Skeletal muscle cell (primary cell): Measurements from ENCODE around the gene WDR45B.

ENCODE experiments used
- DNase-seq: peaks from one replicate; pipeline ENCODE4 v3.0.0-alpha.2; 2010; ENCODE audit warnings: low read depth
- H3K4me3 ChIP-seq: 2 replicates; pipeline ENCODE4 v1.5.1; 2011; ENCODE audit warnings: low read depth, mild to moderate bottlenecking, control low read depth, low read length, moderate library complexity

The WDR45B gene

DNA sequence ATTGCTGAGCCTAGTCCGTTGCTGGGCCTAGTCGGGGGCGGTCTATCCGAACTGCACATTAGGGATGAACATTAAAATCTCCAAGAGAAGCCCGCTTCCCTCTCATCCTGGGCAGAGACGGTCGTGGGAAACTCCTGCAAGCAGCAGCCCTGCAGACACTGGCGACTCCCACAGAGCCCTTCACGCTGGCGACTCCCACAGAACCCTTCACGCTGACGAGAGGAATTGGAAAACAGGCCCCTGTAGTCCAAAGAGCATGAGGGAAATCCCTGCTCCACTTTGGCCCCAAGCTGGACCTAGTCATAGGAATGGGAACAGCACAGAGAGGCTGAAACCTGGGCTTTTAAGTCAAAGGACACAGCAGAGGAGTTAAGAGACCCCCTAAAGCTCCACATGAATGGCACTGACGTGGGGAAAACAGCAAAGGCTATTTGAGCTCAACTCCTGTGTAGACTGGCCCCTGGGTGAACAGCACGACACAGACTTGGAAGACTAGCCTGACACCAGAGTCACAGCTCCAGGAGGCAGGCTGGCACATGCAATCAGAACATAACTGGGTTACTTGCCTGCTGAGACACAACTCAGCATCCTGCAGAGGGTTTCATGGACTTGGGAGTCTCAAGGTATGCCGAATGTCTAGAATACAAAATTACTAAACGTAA is 42.2 kb downstream of the WDR45B start:
- no peak overlapping the region for H3K4me3 ChIP-seq
- DNase-seq: no peak

DNA sequence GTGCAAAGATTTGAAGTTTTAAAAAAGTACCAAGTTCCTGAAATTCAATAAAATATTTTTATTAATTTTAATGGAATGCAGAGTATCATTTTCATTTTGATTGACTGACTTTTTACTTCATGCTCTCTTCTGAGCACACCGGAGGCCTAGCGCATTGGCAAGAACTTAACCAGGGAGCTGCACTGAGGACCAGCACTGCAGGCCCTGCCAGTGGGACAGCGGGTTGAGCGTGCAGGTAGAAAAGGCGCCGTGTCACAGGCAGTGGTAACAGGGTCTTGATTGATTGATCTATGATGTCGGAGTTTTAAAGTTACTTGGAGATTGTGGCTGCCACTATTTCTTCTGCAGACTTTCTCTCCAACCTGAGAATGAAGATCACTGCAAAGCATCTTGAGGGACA is 43.7 kb downstream of the WDR45B start:
- H3K4me3 ChIP-seq: no peak overlapping the region
- DNase-seq: no peak

DNA sequence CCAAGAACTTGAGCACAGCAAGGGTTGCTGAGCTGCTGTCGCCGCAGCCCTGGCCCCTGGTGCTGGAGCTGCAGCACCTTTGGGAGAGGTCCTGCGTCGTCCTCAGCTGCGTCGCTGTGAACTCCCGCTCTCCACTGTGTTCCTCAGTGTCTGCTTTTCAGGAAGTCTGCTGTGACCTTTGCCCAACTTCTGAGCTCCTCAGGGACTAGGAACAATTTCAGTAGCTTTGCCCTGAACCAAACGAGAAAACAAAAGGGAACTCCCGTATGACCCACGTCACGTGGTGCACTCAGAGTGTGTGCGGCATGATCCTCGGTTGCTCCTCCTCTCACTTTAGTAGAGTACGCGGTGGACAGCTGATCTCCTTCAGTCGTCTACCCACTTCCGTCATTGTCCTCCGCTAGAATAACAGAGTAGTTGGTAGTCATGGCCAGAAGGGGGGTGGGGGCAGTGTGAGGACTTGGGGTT is 44.2 kb downstream of the WDR45B start:
- DNase-seq: no peak
- no peak overlapping the region for H3K4me3 ChIP-seq

DNA sequence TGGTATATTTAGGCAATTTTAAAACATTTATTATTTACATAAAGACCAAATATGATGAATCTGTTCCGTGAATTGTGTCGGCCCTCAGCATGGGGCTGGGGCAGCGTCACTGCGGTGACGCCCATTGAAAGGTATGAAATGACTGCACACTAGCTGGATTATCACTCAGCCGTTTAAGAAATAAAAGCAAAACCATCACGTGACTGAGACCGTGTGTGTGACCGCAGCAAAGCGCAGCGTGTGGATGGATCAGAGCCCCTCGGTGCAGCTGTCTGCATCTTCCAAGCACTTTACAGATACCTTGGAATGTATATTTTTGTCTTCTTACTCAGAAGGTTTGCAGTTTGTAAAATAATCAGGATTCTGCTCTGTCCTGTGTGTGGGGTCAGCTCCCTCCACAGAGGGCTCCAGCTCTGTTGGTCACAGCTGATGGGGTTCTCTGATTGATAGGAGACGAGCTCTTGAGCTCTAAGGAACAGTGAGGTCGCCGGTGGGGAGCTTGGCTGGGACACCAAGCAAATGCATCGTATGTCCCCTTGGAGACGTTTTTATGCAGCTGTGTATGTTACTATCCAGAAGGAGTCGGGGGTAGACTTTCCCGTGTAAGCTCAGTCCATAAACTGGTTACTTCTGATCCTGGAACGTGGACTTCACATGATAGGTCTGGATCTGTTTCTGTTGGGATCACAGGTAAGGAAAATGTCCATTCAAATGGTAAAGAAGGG is 45.1 kb downstream of the WDR45B start:
- peak; percentile 39 for DNase-seq
- H3K4me3 ChIP-seq: no peak overlapping the region

DNA sequence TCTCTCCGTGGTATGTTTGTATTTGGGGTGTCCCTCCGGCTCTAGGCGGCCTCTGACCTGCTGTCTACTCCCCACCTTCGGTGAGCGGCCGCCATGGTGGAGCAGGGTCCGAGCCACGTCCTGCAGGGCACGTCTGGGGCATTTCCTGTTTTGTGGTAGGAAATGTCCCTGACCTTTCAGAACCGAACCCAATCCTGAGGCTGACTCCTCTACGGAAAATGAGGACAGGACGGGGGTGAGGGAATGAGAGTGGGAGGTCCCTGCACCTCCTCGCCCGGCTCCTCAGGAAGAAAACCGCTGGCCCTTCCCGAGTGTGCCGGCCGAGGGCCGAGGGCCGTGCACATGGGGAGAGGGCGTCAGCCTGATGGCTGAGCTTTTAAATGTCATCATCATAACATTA is 45.8 kb downstream of the WDR45B start:
- no peak overlapping the region for H3K4me3 ChIP-seq
- DNase-seq: no peak

DNA sequence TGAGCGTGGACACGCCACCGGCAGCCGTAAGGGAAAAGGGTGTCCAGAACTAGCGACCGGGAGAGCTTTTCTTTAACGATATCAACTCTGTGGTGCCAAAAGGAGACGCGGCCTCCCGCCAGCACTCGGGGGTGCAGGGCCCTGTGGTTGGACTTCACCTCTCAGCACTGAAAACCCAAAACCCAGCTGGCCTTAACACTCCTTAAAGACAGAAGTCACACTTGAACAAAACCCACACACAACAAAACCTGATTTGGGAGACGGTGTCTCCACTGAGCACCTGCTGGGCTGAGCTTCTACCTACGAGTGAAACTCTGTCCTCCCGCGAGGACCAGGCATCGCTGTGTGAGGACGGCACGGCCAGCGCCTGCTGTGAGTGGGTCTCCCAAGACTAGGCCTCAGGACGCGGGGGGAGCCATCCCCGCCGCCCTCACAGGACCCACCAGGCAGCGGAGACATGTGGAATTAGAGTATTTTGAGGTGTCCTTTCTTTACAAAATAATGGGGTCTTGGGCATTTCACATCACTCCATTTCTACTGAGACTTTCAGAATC is 46.7 kb downstream of the WDR45B start:
- no peak overlapping the region for H3K4me3 ChIP-seq
- no peak for DNase-seq

DNA sequence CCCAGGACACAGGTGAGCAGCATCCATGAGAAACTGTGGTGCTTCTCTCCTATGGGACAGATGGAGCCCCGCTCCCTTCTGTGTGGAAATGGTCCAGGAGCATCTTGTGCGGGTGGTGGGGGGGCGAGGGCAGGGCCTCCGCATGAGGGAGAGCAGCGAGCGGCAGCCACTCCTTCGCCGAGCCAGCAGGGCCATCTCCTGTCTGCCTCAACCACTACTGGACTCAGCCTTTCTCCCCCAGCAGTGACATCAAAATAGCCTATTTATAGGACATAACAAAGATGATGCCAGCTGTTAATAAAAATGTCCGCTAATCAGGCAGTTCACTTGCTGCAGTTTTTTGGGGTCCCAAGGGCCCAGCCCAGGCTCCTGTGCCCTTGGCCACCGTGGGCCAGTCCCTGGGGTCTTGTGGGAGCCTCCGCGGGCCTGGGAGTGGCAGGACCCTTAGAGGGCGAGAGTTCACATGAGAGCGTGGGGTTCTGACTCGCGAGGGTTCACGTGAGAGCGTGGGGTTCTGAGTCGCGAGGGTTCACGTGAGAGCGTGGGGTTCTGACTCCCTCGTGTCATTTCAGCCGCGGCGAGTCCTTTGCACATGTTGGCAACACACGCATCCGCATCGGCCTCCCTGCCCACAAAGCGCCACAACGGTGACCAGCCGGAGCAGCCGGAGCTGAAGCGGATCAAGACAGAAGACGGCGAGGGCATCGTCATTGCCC is 47.4 kb downstream of the WDR45B start:
- no peak for DNase-seq

DNA sequence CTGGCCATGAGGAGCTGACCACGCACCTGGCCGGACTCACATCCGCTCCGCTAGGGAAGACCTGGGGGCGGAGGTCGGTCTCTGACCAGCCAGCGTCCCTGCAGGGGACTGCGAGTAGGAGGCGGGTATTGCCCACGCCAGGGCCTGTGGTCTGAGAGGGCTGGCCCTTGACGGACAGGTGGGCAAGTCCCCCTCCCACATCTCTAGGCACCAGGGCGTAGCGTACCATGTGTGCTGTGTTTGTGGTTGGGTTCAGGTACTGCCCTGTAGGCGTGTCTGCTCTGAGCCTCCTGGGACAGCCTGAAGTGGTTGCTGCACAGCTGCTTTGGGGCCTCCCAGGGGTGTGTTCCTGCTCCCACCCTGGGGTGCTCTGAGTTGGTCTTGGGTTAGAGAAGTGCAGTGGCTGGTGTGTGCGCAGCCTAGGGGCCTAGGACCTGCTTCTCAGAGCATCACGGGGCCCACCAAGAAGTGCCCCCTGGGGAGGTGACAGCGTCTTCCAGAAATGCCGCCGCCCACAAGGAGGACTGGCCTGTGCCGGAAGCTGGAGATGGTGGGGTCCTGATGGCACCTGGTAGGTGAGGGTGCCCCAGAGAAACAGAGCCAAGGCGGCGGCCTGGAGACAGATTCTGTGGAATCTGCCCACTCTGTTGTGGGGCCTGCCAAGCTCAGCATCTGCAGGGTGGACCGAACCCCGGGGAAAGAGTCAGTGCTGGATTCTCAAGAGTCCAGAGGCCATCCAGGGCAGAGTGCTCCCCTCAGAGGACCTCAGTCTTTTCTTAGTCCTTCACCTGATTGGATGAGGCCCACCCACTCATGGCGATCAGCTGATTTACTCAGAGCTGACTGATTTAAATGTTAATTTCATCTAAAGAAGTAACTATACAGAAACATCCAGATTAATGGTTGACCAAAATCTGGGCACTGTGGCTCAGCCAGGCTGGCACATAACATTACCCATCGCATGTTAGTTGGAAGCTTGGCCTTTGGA is 48.3 kb downstream of the WDR45B start:
- no peak for DNase-seq
- no peak overlapping the region for H3K4me3 ChIP-seq

More for the DNA sequence above, 47.4 kb downstream of the WDR45B start:
- H3K4me3 ChIP-seq: no peak overlapping the region

DNA sequence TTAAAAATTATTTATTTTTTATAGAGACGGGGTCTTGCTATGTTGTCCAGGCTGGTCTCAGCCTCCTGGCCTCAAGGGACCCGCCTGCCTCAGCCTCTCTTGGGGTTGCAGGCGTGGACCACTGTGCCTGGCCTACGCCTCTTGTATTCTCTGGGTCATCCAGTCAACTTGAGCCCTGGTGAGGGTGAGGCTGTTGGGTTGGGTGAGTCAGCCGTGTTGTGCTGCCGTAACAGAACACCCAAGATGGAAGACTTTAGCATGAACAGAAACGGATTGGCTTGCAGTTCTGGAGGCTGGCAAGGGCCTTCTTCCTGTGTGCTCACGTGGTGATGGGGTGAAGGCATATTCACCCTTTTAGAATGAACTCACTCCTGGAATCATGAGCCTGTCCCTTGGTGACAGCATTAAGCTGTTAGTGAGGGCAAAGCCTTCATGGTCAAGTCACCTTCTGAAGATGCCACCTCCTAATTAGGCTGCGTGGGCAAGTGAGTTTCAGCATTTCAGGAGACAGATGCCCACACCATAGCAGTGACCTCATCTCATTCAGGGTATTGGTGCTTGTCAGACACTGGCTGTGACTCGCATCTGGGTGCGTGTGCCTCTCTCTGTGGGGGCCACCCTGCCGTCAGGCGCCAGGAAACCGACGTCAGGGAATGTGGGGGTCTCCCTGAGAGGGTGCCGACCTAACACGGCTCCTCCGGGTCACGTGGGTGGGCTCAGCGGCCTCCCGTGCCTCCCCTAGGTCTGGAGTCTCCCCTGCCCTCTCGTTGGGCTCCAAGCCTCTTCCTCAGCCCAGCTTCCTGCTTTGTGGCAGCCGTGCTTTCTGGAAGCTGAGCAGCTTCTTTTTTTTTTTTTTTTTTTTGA is 49.8 kb downstream of the WDR45B start:
- H3K4me3 ChIP-seq: no peak overlapping the region
- no peak for DNase-seq

DNA sequence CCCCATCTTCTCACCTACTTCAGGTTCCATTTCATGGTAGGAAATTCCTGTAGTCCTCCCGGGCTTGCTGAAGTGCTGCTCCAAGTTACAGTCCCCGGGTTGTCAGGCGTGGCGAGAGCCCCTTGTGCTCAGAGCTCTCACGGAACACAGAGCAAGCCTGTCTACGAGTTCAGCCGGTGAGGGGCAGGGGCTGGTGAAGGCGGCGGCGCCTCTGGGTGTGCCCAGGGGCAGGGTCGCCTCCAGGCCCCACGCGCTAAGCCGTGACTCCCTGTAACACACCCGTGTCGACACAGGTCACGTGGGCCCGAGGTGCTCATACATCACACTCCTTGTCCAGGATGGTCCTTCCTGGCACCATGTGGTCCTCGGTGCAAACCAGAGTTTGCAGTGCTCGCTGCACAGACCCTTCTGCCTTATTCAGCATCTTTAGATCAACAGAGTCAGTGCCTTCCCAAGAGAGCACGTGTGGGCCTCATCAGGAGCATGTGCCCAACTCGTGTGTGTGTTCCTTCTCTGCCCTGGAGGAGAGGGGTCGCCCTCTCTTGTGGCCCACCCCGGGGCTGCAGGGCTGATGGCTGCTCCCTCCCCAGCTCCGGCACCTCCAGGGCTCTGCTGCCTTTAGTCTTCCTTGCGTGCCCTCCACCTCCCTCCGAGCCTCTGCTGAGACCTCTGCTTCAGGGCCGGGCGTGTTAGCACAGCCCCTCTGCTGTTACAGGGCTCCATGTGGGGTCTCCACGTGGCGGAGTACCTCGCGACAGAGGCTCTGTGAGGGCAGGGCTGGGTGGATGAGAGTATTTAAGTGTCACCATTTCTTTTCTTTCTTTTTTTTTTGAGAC is 51.2 kb downstream of the WDR45B start:
- DNase-seq: no peak

DNA sequence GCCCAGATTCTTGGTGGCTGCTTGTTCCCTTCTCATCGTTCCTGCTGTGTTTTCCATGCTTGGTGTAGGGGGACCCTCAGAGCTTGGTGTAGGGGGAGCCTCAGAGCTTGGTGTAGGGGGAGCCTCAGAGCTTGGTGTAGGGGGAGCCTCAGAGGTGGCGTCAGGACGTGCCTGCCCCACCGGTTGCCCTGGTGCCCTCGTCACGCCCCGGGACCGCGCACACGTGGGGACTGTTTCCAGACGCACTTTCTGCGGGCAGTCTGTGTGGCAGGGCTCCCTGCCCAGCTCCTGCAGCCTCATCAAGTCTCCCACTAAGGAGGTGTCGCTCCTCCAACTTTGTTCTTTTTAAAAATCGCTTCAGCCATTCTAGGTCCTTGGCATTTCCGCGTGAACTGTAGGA is 51.9 kb downstream of the WDR45B start:
- no peak for DNase-seq
- H3K4me3 ChIP-seq: no peak overlapping the region

More for the DNA sequence above, 51.2 kb downstream of the WDR45B start:
- no peak overlapping the region for H3K4me3 ChIP-seq

DNA sequence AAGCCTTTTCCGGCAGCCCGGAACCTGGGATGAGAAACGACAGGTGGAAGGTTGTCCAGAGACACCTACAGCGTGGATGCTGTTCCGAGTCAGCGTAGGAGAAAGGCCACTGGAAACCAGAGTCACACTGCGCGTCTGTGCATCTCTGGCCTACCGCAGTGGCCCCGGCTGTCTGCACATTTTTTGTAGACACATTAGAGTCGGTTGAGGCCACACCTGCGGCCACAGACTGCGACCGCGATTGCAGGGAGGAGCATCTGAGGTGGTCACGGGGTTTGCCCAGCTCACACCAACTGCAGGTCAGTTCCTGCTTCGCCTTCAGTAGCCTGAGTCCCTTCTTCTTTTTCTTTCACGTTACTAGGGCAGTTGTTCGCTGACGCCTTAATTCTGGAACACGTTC is 52.4 kb downstream of the WDR45B start:
- no peak for DNase-seq
- no peak overlapping the region for H3K4me3 ChIP-seq

DNA sequence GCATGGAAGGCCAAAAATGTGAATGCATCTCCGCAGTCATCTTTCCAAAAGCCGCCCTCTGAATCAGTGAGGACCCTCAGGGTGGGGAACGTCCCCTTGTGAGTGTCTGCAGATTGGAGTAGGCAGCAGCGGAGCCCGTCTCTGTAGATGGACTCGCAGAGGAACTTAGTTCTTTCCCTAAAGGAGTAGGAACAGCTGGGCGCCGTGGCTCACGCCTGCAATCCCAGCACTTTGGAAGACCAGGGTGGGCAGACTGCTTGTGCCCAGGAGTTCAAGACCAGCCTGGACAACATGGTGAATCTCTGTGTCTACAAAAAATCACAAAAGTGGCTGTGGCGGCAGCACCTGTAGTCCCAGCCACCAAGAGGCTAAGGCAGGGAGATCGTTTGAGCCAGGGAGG is 53.7 kb downstream of the WDR45B start:
- DNase-seq: no peak
- no peak overlapping the region for H3K4me3 ChIP-seq

DNA sequence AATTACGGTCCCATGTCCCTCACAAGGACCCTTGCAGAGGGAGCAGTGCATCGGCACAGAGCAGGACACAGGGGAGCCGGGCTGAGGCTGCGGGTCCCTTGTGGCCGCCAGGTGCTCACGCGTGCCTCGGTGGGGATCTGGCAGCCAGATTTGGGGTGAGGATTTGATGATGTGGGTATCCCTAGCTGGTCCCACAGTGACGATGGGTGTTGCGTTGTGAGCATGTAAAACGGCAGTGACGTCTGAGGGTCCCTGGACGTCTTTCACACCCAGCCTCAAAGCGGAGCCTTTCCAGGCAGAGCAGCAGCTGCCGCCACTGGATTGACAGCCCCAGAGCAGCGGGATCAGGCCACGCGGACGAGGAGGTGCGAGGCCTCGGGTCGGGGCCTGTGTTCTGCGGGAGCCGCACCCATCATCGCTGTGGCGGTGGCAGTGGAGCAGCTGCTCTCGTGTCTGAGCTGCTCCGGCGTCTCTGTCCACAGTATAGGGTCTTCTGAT is 54.6 kb downstream of the WDR45B start:
- peak overlapping the region; percentile 60 for H3K4me3 ChIP-seq
- no peak for DNase-seq

DNA sequence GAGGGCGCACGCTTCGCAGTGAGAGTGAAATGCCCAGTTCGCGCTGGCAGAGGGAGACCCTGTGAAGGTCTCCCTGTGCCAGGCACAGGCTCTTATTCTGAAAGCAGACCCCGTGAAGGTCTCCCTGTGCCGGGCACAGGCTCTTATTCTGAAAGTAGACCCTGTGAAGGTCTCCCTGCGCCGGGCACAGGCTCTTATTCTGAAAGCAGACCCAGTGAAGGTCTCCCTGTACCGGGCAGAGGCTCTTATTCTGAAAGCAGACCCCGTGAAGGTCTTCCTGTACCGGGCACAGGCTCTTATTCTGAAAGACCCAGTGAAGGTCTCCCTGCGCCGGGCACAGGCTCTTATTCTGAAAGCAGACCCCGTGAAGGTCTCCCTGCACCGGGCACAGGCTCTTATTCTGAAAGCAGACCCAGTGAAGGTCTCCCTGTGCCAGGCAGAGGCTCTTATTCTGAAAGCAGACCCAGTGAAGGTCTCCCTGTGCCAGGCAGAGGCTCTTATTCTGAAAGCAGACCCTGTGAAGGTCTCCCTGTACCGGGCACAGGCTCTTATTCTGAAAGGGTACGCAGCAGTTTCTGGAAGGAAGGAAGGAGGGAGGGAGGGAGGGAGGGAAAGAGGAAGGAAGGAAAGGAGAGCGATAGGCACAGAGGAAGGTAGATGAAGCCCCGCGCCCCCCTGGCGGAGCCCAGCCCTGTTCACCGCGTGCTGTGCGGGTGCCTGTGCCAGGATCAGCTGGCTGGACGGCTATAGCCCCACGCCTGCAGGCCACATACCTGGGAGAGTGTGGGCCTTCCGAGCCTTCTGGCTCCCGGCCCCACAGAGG is 55.3 kb downstream of the WDR45B start:
- peak overlapping the region; percentile 60 for H3K4me3 ChIP-seq

DNA sequence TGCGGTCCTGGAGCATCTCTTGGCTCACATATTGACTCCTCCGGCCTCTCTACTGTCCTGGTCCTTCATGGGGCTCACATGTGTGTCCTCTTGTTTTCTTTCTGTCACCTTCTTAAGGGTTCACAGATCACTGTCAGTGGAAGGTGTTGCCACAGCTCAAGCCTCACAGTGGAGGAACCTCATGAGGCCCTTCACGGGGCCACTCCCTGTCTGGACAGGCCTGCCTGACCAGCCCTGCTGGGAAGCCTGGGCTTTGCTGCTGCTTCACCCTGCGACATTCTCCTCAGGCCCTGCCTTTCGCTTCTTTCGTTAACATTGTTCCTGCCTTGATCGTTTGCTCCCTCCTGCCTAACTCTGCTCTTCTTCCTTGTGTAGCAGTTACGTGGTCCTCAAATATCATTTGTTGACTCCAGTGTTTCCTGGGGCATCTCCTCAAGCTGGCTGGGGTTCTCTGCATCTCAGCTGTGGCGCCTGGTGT is 55.9 kb downstream of the WDR45B start:
- H3K4me3 ChIP-seq: no peak overlapping the region
- DNase-seq: no peak

More for the DNA sequence above, 55.3 kb downstream of the WDR45B start:
- peak; percentile 29 for DNase-seq
